Gastroesophageal sphincter (tissue), 4 donors: Measurements from ENCODE around the gene OPCML. TPM values are rescaled to one million over a fixed set of nuclear protein-coding genes. Genes with fewer than 3 reads are reported as not detected.

Experiments
- ATAC-seq: fragments of 150-250 bp; one replicate; pipeline ENCODE4 v1.9.1; 2016; ENCODE audit warnings: mild to moderate bottlenecking, moderate library complexity
- H3K27ac ChIP-seq, 4 donors: fragments of 200-600 bp; sonication (generic) in 3 of 4; 1 replicate in 3 of 4; 2 replicates in 1 of 4; pipeline ENCODE4 v1.5.1; 2016 to 2019
- H3K27me3 ChIP-seq: fragments of 200-600 bp; sonication (generic); one replicate; pipeline ENCODE4 v1.5.1; 2019
- H3K36me3 ChIP-seq, 2 donors: fragments of 200-600 bp; sonication (generic); one replicate each; pipeline ENCODE4 v1.5.1; 2019; ENCODE audit warnings: control low read depth in 1 of 2
- H3K4me1 ChIP-seq, 3 donors: fragments of 200-600 bp; sonication (generic); 1 replicate in 2 of 3; 2 replicates in 1 of 3; pipeline ENCODE4 v1.5.1; 2016 to 2019; ENCODE audit warnings: control low read depth in 2 of 3
- H3K4me3 ChIP-seq, 2 donors: fragments of 200-600 bp; sonication (generic); one replicate each; pipeline ENCODE4 v1.5.1; 2019; ENCODE audit warnings: mild to moderate bottlenecking in 1 of 2, moderate library complexity in 1 of 2
- H3K9me3 ChIP-seq, 3 donors: fragments of 200-600 bp; sonication (generic); one replicate each; pipeline ENCODE4 v1.5.1; 2017 to 2019; ENCODE audit warnings: control low read depth in 2 of 3
- CTCF ChIP-seq, 4 experiments: fragments of 200-600 bp in 2 of 4; fragments of 450-650 bp in 2 of 4; sonication (generic) in 1 of 4; IDR thresholded peaks; one replicate each; pipeline ENCODE4 v1.5.1; 2017 to 2019; ENCODE audit warnings: antibody characterized with exemption in 4 of 4, mild to moderate bottlenecking in 2 of 4, moderate library complexity in 2 of 4
- EP300 ChIP-seq: sonication (generic); formaldehyde crosslinking; IDR thresholded peaks from one replicate; pipeline ENCODE4 v1.6.1; 2017; ENCODE audit warnings: antibody characterized with exemption, mild to moderate bottlenecking
- POLR2A ChIP-seq, 2 donors: fragments of 450-650 bp; IDR thresholded peaks; one replicate each; pipeline ENCODE4 v1.6.1; 2017; ENCODE audit warnings: antibody characterized with exemption in 2 of 2, mild to moderate bottlenecking in 2 of 2, moderate library complexity in 1 of 2
- POLR2AphosphoS5 ChIP-seq: sonication (generic); formaldehyde crosslinking; IDR thresholded peaks from one replicate; pipeline ENCODE4 v1.6.1; 2017; ENCODE audit warnings: antibody characterized with exemption
- WGBS, 2 donors: methylation state at CpG; one replicate each; pipeline ENCODE4 v1.1.5; 2018; ENCODE audit warnings: low coverage in 1 of 2; 5-methylcytosine and 5-hydroxymethylcytosine counted together
- total RNA-seq, 4 donors: library from RNA; depleted of rRNA; stranded (reverse); fragments of >200 nt; gene quantifications; one replicate each; pipeline ENCODE4 v1.1.0, GENCODE V29; 2016

OPCML gene
- total RNA-seq, 4 donors from 2014 or later: 0.13 to 0.93 (median 0.33) TPM

- WGBS, 2 donors: 62 to 91% methylated on average over 1 to 3 of the region's 4 CpGs
- TF ChIP-seq CTCF (IDR thresholded peaks at IDR 0.05) (no peak), POLR2AphosphoS5 (no peak), POLR2A (IDR thresholded peaks at IDR 0.05) (no peak), EP300 (no peak)
Observed at GRCh38 chr11:133107136-133107535, 425.2 kb downstream of the OPCML start.

GRCh38 chr11:133106417-133106816 lies 425.9 kb downstream of the OPCML start:
- ATAC-seq: no peak
- no peaks in the 10 kb centered on the region for H3K9me3 ChIP-seq
- no peak overlapping the region for H3K4me3 ChIP-seq
- no peak overlapping the region for H3K27ac ChIP-seq
- WGBS, 2 donors: 83 to 100% methylated on average over 1 of the region's 1 CpG
- TF ChIP-seq POLR2A (IDR thresholded peaks at IDR 0.05): no peak
- no peak for TF ChIP-seq EP300
- TF ChIP-seq POLR2AphosphoS5: no peak
- TF ChIP-seq CTCF (IDR thresholded peaks at IDR 0.05): no peak
- no peaks in the 10 kb centered on the region for H3K36me3 ChIP-seq
- no peaks in the 10 kb centered on the region for H3K4me1 ChIP-seq
- H3K27me3 ChIP-seq: no peaks in the 10 kb centered on the region

More at GRCh38 chr11:133107136-133107535, 425.2 kb downstream of the OPCML start:
- ATAC-seq: no peak
- no peaks in the 10 kb centered on the region for H3K27me3 ChIP-seq
- no peak overlapping the region for H3K4me3 ChIP-seq
- H3K4me1 ChIP-seq: no peaks in the 10 kb centered on the region
- no peaks in the 10 kb centered on the region for H3K9me3 ChIP-seq
- no peak overlapping the region for H3K27ac ChIP-seq
- no peaks in the 10 kb centered on the region for H3K36me3 ChIP-seq

- no peak for ATAC-seq
- TF ChIP-seq POLR2AphosphoS5 (no peak), CTCF (IDR thresholded peaks at IDR 0.05) (no peak), EP300 (no peak), POLR2A (IDR thresholded peaks at IDR 0.05) (no peak)
- Histone ChIP-seq H3K27me3 (no peaks in the 10 kb centered on the region), H3K9me3 (no peaks in the 10 kb centered on the region), H3K4me1 (no peaks in the 10 kb centered on the region), H3K36me3 (no peaks in the 10 kb centered on the region), H3K27ac (no peak overlapping the region), H3K4me3 (no peak overlapping the region)
- whole genome bisulfite sequencing, 2 donors: 56 to 91% methylated on average over 1 to 4 of the region's 4 CpGs
Observed at GRCh38 chr11:133104009-133104744, 428.1 kb downstream of the OPCML start.

GRCh38 chr11:133096981-133097380 lies 435.3 kb downstream of the OPCML start:
- Histone ChIP-seq H3K36me3 (no peaks in the 10 kb centered on the region), H3K9me3 (peaks cover 0 to 16% (median 0%) of the 10 kb centered on the region in 3 donors), H3K27ac (no peak overlapping the region), H3K27me3 (peaks cover 9% of the 10 kb centered on the region), H3K4me1 (no peaks in the 10 kb centered on the region), H3K4me3 (no peak overlapping the region)
- no peak for ATAC-seq
- no peak for TF ChIP-seq CTCF (IDR thresholded peaks at IDR 0.05)
- no peak for TF ChIP-seq POLR2A (IDR thresholded peaks at IDR 0.05)
- TF ChIP-seq POLR2AphosphoS5: no peak
- no peak for TF ChIP-seq EP300
- WGBS, 2 donors: 76 to 81% methylated on average over 5 of the region's 5 CpGs

- TF ChIP-seq EP300 (no peak), POLR2A (IDR thresholded peaks at IDR 0.05) (no peak), CTCF (IDR thresholded peaks at IDR 0.05) (no peak), POLR2AphosphoS5 (no peak)
- H3K4me1 ChIP-seq: peaks cover 0 to 15% (median 6%) of the 10 kb centered on the region in 3 donors
- no peaks in the 10 kb centered on the region for H3K36me3 ChIP-seq
- no peak overlapping the region for H3K27ac ChIP-seq
- WGBS, 2 donors: 73 to 76% methylated on average over 5 of the region's 5 CpGs
- ATAC-seq: no peak
- H3K4me3 ChIP-seq: no peak overlapping the region
- peaks cover 93% of the 10 kb centered on the region for H3K27me3 ChIP-seq
- no peaks in the 10 kb centered on the region for H3K9me3 ChIP-seq
Observed at GRCh38 chr11:133086518-133086917, 445.8 kb downstream of the OPCML start.
